ENCODE measurements around the gene PPP1R3G. TPM values are rescaled to one million over a fixed set of nuclear protein-coding genes. Genes with fewer than 3 reads are reported as not detected.

Gene PPP1R3G
- total RNA-seq, 1 experiment from 2014 or later: 0.15 TPM

DNA sequence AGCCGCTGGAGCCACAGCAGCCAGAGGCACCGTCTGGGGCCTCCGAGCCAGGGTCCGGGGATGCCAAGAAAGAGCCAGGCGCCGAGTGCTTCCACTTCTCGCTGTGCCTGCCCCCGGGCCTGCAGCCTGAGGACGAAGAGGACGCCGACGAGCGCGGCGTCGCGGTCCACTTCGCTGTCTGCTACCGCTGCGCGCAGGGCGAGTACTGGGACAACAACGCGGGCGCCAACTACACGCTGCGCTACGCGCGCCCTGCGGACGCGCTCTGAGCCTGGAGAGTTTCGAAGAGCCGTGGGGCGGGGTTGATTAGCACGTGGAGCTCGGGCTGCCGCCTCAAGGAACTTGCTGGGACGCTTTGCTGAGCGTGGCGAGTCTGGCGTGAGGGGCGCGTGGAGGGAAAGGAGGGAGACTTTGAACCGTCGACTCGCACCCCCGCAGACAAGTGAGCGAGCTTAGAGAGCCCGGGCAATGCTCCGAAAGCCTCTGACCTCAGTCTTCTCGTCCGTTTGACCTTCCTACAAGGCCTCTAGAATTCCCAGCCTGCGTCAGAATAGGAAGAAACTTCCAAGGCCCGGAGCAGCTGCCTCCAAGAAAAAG is 1.3 kb downstream of the PPP1R3G start (continued):
- TF ChIP-seq FOXK1 (CRISPR knock-in tag; IDR thresholded peaks at IDR 0.05) (no peak; the same call in 1 of the 2 replicates), GABPB1 (CRISPR knock-in tag; IDR thresholded peaks at IDR 0.05) (no peak), ETV6 (CRISPR knock-in tag; IDR thresholded peaks at IDR 0.05) (no peak), FOXP1 (CRISPR knock-in tag; IDR thresholded peaks at IDR 0.05; ENCODE audit: borderline replicate concordance) (peak; percentile 8; the same call in 1 of the 2 replicates), ZBTB21 (CRISPR knock-in tag; IDR thresholded peaks at IDR 0.05; ENCODE audit: borderline replicate concordance) (no peak), SMAD3 (CRISPR knock-in tag; IDR thresholded peaks at IDR 0.05; ENCODE audit: borderline replicate concordance) (no peak), ZNF423 (CRISPR knock-in tag; IDR thresholded peaks at IDR 0.05) (no peak), RORB (CRISPR knock-in tag; IDR thresholded peaks at IDR 0.05) (no peak), PRRX2 (CRISPR knock-in tag; IDR thresholded peaks at IDR 0.05) (no peak)
- TF ChIP-seq, protein P1, sequence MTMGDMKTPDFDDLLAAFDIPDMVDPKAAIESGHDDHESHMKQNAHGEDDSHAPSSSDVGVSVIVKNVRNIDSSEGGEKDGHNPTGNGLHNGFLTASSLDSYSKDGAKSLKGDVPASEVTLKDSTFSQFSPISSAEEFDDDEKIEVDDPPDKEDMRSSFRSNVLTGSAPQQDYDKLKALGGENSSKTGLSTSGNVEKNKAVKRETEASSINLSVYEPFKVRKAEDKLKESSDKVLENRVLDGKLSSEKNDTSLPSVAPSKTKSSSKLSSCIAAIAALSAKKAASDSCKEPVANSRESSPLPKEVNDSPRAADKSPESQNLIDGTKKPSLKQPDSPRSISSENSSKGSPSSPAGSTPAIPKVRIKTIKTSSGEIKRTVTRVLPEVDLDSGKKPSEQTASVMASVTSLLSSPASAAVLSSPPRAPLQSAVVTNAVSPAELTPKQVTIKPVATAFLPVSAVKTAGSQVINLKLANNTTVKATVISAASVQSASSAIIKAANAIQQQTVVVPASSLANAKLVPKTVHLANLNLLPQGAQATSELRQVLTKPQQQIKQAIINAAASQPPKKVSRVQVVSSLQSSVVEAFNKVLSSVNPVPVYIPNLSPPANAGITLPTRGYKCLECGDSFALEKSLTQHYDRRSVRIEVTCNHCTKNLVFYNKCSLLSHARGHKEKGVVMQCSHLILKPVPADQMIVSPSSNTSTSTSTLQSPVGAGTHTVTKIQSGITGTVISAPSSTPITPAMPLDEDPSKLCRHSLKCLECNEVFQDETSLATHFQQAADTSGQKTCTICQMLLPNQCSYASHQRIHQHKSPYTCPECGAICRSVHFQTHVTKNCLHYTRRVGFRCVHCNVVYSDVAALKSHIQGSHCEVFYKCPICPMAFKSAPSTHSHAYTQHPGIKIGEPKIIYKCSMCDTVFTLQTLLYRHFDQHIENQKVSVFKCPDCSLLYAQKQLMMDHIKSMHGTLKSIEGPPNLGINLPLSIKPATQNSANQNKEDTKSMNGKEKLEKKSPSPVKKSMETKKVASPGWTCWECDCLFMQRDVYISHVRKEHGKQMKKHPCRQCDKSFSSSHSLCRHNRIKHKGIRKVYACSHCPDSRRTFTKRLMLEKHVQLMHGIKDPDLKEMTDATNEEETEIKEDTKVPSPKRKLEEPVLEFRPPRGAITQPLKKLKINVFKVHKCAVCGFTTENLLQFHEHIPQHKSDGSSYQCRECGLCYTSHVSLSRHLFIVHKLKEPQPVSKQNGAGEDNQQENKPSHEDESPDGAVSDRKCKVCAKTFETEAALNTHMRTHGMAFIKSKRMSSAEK (CRISPR knock-in tag; IDR thresholded peaks at IDR 0.05; ENCODE audit: borderline replicate concordance): no peak
- TF ChIP-seq, protein P2, sequence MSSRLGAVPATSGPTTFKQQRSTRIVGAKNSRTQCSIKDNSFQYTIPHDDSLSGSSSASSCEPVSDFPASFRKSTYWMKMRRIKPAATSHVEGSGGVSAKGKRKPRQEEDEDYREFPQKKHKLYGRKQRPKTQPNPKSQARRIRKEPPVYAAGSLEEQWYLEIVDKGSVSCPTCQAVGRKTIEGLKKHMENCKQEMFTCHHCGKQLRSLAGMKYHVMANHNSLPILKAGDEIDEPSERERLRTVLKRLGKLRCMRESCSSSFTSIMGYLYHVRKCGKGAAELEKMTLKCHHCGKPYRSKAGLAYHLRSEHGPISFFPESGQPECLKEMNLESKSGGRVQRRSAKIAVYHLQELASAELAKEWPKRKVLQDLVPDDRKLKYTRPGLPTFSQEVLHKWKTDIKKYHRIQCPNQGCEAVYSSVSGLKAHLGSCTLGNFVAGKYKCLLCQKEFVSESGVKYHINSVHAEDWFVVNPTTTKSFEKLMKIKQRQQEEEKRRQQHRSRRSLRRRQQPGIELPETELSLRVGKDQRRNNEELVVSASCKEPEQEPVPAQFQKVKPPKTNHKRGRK (CRISPR knock-in tag; IDR thresholded peaks at IDR 0.05; ENCODE audit: borderline replicate concordance): no peak
- TF ChIP-seq, protein P3, sequence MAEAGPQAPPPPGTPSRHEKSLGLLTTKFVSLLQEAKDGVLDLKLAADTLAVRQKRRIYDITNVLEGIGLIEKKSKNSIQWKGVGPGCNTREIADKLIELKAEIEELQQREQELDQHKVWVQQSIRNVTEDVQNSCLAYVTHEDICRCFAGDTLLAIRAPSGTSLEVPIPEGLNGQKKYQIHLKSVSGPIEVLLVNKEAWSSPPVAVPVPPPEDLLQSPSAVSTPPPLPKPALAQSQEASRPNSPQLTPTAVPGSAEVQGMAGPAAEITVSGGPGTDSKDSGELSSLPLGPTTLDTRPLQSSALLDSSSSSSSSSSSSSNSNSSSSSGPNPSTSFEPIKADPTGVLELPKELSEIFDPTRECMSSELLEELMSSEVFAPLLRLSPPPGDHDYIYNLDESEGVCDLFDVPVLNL (CRISPR knock-in tag; IDR thresholded peaks at IDR 0.05; ENCODE audit: borderline replicate concordance, low read depth): no peak
- TF ChIP-seq, protein P4, sequence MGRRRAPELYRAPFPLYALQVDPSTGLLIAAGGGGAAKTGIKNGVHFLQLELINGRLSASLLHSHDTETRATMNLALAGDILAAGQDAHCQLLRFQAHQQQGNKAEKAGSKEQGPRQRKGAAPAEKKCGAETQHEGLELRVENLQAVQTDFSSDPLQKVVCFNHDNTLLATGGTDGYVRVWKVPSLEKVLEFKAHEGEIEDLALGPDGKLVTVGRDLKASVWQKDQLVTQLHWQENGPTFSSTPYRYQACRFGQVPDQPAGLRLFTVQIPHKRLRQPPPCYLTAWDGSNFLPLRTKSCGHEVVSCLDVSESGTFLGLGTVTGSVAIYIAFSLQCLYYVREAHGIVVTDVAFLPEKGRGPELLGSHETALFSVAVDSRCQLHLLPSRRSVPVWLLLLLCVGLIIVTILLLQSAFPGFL (CRISPR knock-in tag; IDR thresholded peaks at IDR 0.05; ENCODE audit: borderline replicate concordance): peak; percentile 22; the same call in 1 of the 2 replicates

DNA sequence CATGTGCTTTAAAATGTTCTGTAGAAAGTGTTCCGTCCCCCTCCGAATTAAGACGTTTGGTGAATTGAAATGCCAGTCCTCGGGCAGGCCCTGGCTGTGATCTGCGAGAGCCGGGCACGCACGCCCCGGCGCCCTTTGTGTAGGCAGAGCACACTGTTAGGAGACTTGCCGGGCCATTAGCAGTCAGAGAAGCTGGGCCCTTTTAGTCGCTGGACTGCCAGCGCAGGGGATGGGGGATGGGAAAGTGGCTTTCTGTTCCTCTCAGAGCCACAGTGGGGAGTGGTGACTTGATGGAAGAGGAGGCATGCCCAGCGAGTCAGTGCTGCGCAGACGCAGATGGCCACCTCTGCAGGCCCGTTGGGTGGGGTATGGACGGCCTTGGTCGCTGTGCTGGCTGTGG is 2.2 kb downstream of the PPP1R3G start:
- CTCF ChIA-PET: no interaction called here
- POLR2A ChIA-PET: no interaction called here
- Mint-ChIP-seq H3K27ac (no peak overlapping the region), H3K9me3 (no peaks in the 10 kb centered on the region), H3K27me3 (ENCODE audit: low read depth) (peaks cover 65% of the 10 kb centered on the region), H3K4me3 (no peak overlapping the region), H3K36me3 (no peaks in the 10 kb centered on the region), H3K4me1 (peaks cover 16% of the 10 kb centered on the region)
- no peak for DNase-seq (ENCODE audit: low spot score)
- no peak for ATAC-seq
- TF ChIP-seq GTF2I (CRISPR knock-in tag; conservative IDR thresholded peaks at IDR 0.05) (no peak), CREM (CRISPR knock-in tag; IDR thresholded peaks at IDR 0.05) (no peak), MXD4 (CRISPR knock-in tag; IDR thresholded peaks at IDR 0.05; ENCODE audit: borderline replicate concordance) (no peak), PRRX2 (CRISPR knock-in tag; IDR thresholded peaks at IDR 0.05) (no peak), ZNF671 (CRISPR knock-in tag; IDR thresholded peaks at IDR 0.05) (no peak), ZNF396 (CRISPR knock-in tag; IDR thresholded peaks at IDR 0.05; ENCODE audit: borderline replicate concordance) (no peak), GABPB1 (CRISPR knock-in tag; IDR thresholded peaks at IDR 0.05) (no peak)
- TF ChIP-seq, protein P5, sequence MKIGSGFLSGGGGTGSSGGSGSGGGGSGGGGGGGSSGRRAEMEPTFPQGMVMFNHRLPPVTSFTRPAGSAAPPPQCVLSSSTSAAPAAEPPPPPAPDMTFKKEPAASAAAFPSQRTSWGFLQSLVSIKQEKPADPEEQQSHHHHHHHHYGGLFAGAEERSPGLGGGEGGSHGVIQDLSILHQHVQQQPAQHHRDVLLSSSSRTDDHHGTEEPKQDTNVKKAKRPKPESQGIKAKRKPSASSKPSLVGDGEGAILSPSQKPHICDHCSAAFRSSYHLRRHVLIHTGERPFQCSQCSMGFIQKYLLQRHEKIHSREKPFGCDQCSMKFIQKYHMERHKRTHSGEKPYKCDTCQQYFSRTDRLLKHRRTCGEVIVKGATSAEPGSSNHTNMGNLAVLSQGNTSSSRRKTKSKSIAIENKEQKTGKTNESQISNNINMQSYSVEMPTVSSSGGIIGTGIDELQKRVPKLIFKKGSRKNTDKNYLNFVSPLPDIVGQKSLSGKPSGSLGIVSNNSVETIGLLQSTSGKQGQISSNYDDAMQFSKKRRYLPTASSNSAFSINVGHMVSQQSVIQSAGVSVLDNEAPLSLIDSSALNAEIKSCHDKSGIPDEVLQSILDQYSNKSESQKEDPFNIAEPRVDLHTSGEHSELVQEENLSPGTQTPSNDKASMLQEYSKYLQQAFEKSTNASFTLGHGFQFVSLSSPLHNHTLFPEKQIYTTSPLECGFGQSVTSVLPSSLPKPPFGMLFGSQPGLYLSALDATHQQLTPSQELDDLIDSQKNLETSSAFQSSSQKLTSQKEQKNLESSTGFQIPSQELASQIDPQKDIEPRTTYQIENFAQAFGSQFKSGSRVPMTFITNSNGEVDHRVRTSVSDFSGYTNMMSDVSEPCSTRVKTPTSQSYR (CRISPR knock-in tag; IDR thresholded peaks at IDR 0.05): no peak
- TF ChIP-seq, protein P6, sequence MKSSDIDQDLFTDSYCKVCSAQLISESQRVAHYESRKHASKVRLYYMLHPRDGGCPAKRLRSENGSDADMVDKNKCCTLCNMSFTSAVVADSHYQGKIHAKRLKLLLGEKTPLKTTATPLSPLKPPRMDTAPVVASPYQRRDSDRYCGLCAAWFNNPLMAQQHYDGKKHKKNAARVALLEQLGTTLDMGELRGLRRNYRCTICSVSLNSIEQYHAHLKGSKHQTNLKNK (CRISPR knock-in tag; IDR thresholded peaks at IDR 0.05): no peak
- TF ChIP-seq, protein P7, sequence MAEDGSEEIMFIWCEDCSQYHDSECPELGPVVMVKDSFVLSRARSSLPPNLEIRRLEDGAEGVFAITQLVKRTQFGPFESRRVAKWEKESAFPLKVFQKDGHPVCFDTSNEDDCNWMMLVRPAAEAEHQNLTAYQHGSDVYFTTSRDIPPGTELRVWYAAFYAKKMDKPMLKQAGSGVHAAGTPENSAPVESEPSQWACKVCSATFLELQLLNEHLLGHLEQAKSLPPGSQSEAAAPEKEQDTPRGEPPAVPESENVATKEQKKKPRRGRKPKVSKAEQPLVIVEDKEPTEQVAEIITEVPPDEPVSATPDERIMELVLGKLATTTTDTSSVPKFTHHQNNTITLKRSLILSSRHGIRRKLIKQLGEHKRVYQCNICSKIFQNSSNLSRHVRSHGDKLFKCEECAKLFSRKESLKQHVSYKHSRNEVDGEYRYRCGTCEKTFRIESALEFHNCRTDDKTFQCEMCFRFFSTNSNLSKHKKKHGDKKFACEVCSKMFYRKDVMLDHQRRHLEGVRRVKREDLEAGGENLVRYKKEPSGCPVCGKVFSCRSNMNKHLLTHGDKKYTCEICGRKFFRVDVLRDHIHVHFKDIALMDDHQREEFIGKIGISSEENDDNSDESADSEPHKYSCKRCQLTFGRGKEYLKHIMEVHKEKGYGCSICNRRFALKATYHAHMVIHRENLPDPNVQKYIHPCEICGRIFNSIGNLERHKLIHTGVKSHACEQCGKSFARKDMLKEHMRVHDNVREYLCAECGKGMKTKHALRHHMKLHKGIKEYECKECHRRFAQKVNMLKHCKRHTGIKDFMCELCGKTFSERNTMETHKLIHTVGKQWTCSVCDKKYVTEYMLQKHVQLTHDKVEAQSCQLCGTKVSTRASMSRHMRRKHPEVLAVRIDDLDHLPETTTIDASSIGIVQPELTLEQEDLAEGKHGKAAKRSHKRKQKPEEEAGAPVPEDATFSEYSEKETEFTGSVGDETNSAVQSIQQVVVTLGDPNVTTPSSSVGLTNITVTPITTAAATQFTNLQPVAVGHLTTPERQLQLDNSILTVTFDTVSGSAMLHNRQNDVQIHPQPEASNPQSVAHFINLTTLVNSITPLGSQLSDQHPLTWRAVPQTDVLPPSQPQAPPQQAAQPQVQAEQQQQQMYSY (CRISPR knock-in tag; IDR thresholded peaks at IDR 0.05): no peak
